HG02970 (cell line): ENCODE measurements around the gene RRH.
A peak's percentile ranks its signal among the peaks of the same experiment; 100 is the strongest.
"Not testable (repeated sequence)": the region's sequence is repeated elsewhere in the genome, so short reads cannot be mapped to it uniquely, and the experiment has no call there.

Experiments
- ATAC-seq: cut with Tn5 transposase; IDR thresholded peaks from one replicate; pipeline ENCODE4 v1.9.1; 2021; ENCODE audit warnings: mild to moderate bottlenecking, moderate library complexity, moderate number of reproducible peaks; ENCODE audit not compliant: unreplicated experiment, low FRiP score

RRH gene

GRCh38 chr4:109827672-109828071, at the start of gene RRH:
Gene RRH, plus strand, starts transcription at chr4:109827972. Its CDS starts 56 bp downstream, at chr4:109828028.
- ATAC-seq: no peak

GRCh38 chr4:109782092-109782491, 45.7 kb upstream of the RRH start:
- not testable (repeated sequence) for ATAC-seq

- ATAC-seq: no peak
These were observed 40.9 kb upstream of the RRH start for GRCh38 chr4:109786846-109787245.

- no peak for ATAC-seq
These were observed 40.0 kb upstream of the RRH start for GRCh38 chr4:109787807-109788206.

GRCh38 chr4:109795059-109795458, 32.7 kb upstream of the RRH start:
- no peak for ATAC-seq

- no peak for ATAC-seq
These were observed 28.9 kb upstream of the RRH start for GRCh38 chr4:109798866-109799265.

GRCh38 chr4:109801099-109801789, 26.5 kb upstream of the RRH start:
- ATAC-seq: no peak

GRCh38 chr4:109801895-109802319, 25.9 kb upstream of the RRH start, which contains the start of gene CFI:
Gene CFI, minus strand, starts transcription at chr4:109801999. Its CDS starts 28 bp downstream, at chr4:109801971.
- ATAC-seq: no peak

- ATAC-seq: no peak
These were observed 23.7 kb upstream of the RRH start for GRCh38 chr4:109803924-109804571.

- no peak for ATAC-seq
These were observed 18.1 kb upstream of the RRH start for GRCh38 chr4:109809655-109810054.

GRCh38 chr4:109810552-109811387, 17.0 kb upstream of the RRH start:
- ATAC-seq: no peak

- no peak for ATAC-seq
These were observed 16.1 kb upstream of the RRH start for GRCh38 chr4:109811707-109812106.

GRCh38 chr4:109815151-109816081, 12.4 kb upstream of the RRH start, which contains the start of gene GAR1:
Gene GAR1, plus strand, starts transcription at chr4:109815762. Its CDS starts 403 bp downstream, at chr4:109816165.
- ATAC-seq: peak; percentile 99

GRCh38 chr4:109816082-109816442, 11.7 kb upstream of the RRH start:
- ATAC-seq: no peak

GRCh38 chr4:109816894-109817293, 10.9 kb upstream of the RRH start:
- ATAC-seq: no peak

- no peak for ATAC-seq
These were observed 9.5 kb upstream of the RRH start for GRCh38 chr4:109818268-109818667.

GRCh38 chr4:109820563-109820962, 7.2 kb upstream of the RRH start:
- ATAC-seq: no peak

- ATAC-seq: no peak
These were observed 6.6 kb upstream of the RRH start for GRCh38 chr4:109821185-109821584.

GRCh38 chr4:109826719-109827118, 1.1 kb upstream of the RRH start:
- ATAC-seq: no peak

GRCh38 chr4:109833756-109834155, 6.0 kb downstream of the RRH start:
- ATAC-seq: no peak
